ENCODE results near the gene NR2F6.

The NR2F6 gene

GRCh38 chr19:17243211-17243829 is 2.4 kb downstream of the NR2F6 start:
- ATAC-seq (ENCODE audit: low read depth) (no peak; the same call in 2 of the 3 replicates), DNase-seq (ENCODE audit: low spot score) (no peak)
- no peaks in the 10 kb centered on the region for H3K27me3 ChIP-seq (ENCODE audit: insufficient read depth, poor library complexity, severe bottlenecking)
- H3K36me3 ChIP-seq (ENCODE audit: low read depth) = peaks cover 30% of the 10 kb centered on the region
- peak overlapping the region; percentile 77 for H3K4me3 ChIP-seq (ENCODE audit: severe bottlenecking)
- TF ChIP-seq CTCF (IDR thresholded peaks at IDR 0.05; ENCODE audit: poor library complexity, severe bottlenecking) = no peak
- H3K27ac ChIP-seq (ENCODE audit: poor library complexity, severe bottlenecking) = peak overlapping the region; percentile 84
- peaks cover 26% of the 10 kb centered on the region for H3K4me1 ChIP-seq (ENCODE audit: insufficient read depth, poor library complexity, severe bottlenecking)
- H3K9me3 ChIP-seq (ENCODE audit: severe bottlenecking) = no peaks in the 10 kb centered on the region

DNA sequence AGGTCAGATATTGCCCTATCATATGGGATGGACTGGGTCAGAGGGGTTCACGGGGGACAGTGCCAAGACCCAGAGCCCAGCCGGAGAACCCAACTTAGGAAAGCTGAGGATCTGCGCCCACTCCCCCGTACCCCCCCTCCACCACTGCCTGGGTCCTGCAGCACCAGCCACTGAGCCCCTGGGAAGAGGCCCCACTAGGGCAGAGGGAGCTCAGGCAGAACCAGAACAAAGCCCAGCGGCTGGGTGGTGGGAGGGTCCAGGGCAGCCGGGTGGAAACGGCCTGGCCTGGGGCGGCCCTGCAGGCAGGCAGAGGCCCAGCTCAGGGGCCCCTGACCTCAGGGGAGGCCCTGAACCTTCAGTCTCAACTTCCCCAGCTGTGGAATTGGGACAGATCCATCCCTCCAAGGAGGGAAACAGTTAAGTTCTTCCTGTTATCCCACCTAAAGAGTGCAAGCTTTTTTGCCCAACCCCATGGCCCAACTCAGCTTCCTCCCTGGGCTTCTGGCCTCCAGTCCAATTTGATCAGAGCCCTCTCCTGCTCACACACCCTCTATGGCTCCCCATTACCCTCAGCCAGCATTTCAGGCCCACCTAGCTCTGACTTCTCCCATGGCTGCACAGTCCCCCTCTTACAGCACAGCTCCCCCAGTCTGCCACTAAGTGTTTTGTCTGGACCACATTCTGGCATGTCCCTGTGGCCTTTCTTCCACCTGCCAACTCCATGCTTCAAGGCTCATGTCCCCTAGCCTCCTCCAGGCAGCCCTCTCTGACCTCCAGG is 3.1 kb downstream of the NR2F6 start:
- H3K4me3 ChIP-seq (ENCODE audit: severe bottlenecking) = no peak overlapping the region
- H3K4me1 ChIP-seq (ENCODE audit: insufficient read depth, poor library complexity, severe bottlenecking) = peaks cover 19% of the 10 kb centered on the region

GRCh38 chr19:17240826-17241399 is 4.8 kb downstream of the NR2F6 start:
- Histone ChIP-seq H3K27me3 (ENCODE audit: insufficient read depth, poor library complexity, severe bottlenecking) (no peaks in the 10 kb centered on the region), H3K36me3 (ENCODE audit: low read depth) (peaks cover 39% of the 10 kb centered on the region), H3K9me3 (ENCODE audit: severe bottlenecking) (no peaks in the 10 kb centered on the region), H3K27ac (ENCODE audit: poor library complexity, severe bottlenecking) (peak overlapping the region; percentile 84), H3K4me1 (ENCODE audit: insufficient read depth, poor library complexity, severe bottlenecking) (peaks cover 7% of the 10 kb centered on the region), H3K4me3 (ENCODE audit: severe bottlenecking) (no peak overlapping the region)
- no peak for TF ChIP-seq CTCF (IDR thresholded peaks at IDR 0.05; ENCODE audit: poor library complexity, severe bottlenecking)
- DNase-seq (ENCODE audit: low spot score) (no peak), ATAC-seq (ENCODE audit: low read depth) (no peak)

More for the DNA sequence above, 3.1 kb downstream of the NR2F6 start:
- no peak for DNase-seq (ENCODE audit: low spot score)
- Histone ChIP-seq H3K36me3 (ENCODE audit: low read depth) (peaks cover 37% of the 10 kb centered on the region), H3K27ac (ENCODE audit: poor library complexity, severe bottlenecking) (peak overlapping the region; percentile 84), H3K27me3 (ENCODE audit: insufficient read depth, poor library complexity, severe bottlenecking) (no peaks in the 10 kb centered on the region), H3K9me3 (ENCODE audit: severe bottlenecking) (no peaks in the 10 kb centered on the region)
- no peak for TF ChIP-seq CTCF (IDR thresholded peaks at IDR 0.05; ENCODE audit: poor library complexity, severe bottlenecking)
- no peak for ATAC-seq (ENCODE audit: low read depth)

DNA sequence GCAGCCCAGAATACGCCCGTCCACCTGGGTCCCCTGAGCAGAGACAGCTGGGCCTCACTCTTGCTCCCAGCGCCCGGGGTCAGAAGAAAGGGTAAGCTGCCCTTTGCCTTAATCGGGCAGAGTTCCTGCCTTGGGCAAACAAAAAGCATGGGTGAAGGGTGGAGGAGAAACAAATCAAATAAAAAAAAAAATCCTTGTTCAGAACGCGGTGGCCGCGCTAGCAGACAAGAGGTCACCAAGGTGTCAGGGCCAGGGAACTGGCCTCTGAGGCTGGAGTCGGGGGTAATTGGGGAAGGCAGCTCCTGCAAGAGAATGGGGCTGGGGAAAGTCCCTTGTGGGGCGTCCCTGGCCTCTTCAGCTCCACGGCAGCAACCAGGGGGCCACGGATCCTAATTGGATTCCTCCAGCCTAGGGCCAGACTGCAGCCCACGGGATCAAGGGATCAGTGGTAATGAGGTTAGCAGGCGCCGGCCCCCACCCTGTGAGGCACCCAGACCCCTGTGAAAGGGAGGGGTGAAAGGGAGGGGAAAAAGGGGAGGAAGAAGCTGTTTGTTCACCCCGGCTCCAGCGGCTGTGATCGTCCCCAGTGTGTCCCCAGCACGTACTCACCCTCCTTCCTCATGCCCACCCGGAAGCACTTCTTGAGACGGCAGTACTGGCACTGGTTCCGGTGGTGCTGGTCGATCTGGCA is 5.5 kb downstream of the NR2F6 start:
- TF ChIP-seq CTCF (IDR thresholded peaks at IDR 0.05; ENCODE audit: poor library complexity, severe bottlenecking) = no peak
- ATAC-seq (ENCODE audit: low read depth) (no peak), DNase-seq (ENCODE audit: low spot score) (no peak)
- Histone ChIP-seq H3K36me3 (ENCODE audit: low read depth) (peaks cover 39% of the 10 kb centered on the region), H3K9me3 (ENCODE audit: severe bottlenecking) (no peaks in the 10 kb centered on the region), H3K27me3 (ENCODE audit: insufficient read depth, poor library complexity, severe bottlenecking) (no peaks in the 10 kb centered on the region), H3K4me1 (ENCODE audit: insufficient read depth, poor library complexity, severe bottlenecking) (peaks cover 7% of the 10 kb centered on the region), H3K4me3 (ENCODE audit: severe bottlenecking) (no peak overlapping the region), H3K27ac (ENCODE audit: poor library complexity, severe bottlenecking) (no peak overlapping the region)

All from RWPE2 (cell line).